Neural progenitor cell (in vitro differentiated cells): ENCODE results near the gene ZNF354B. TPM values are rescaled to one million over a fixed set of nuclear protein-coding genes. Genes with fewer than 3 reads are reported as not detected.
"Not testable (repeated sequence)": the region's sequence is repeated elsewhere in the genome, so short reads cannot be mapped to it uniquely, and the experiment has no call there.

Experiments
- DNase-seq: peaks from one replicate; pipeline ENCODE4 v3.0.0-alpha.2; 2016; ENCODE audit warnings: low spot score
- H2AFZ ChIP-seq: fragments of 200-600 bp; sonication (generic); replicated peaks from 2 replicates; pipeline ENCODE4 v1.6.1; 2016; ENCODE audit warnings: antibody characterized with exemption
- H3F3A ChIP-seq: fragments of 200-600 bp; sonication (generic); 2 replicates; pipeline ENCODE4 v1.6.1; 2016; ENCODE audit warnings: antibody characterized with exemption, low read depth
- H3K27ac ChIP-seq: fragments of 200-600 bp; sonication (generic); 2 replicates; pipeline ENCODE4 v1.5.1; 2016; ENCODE audit warnings: mild to moderate bottlenecking
- H3K27me3 ChIP-seq: fragments of 200-600 bp; sonication (generic); 2 replicates; pipeline ENCODE4 v1.6.1; 2016; ENCODE audit warnings: mild to moderate bottlenecking, moderate library complexity
- H3K36me3 ChIP-seq: fragments of 200-600 bp; sonication (generic); 2 replicates; pipeline ENCODE4 v1.5.1; 2016
- H3K4me1 ChIP-seq: fragments of 200-600 bp; sonication (generic); 2 replicates; pipeline ENCODE4 v1.6.1; 2016; ENCODE audit warnings: mixed run types
- H3K4me2 ChIP-seq: fragments of 200-600 bp; sonication (generic); 2 replicates; pipeline ENCODE4 v1.6.1; 2016
- H3K4me3 ChIP-seq: fragments of 200-600 bp; sonication (generic); 2 replicates; pipeline ENCODE4 v1.5.1; 2016
- H3K79me2 ChIP-seq: fragments of 200-600 bp; sonication (generic); 2 replicates; pipeline ENCODE4 v1.6.1; 2016; ENCODE audit warnings: low read depth
- H3K9ac ChIP-seq: fragments of 200-600 bp; sonication (generic); 2 replicates; pipeline ENCODE4 v1.6.1; 2016
- H3K9me3 ChIP-seq: fragments of 200-600 bp; sonication (generic); 2 replicates; pipeline ENCODE4 v1.5.1; 2016; ENCODE audit warnings: low read depth
- H4K20me1 ChIP-seq: fragments of 200-600 bp; sonication (generic); 2 replicates; pipeline ENCODE4 v1.6.1; 2016; ENCODE audit warnings: low read depth
- H3K27ac Mint-ChIP-seq: 3 replicates; pipeline ENCODE4 v1.8.0; 2021; ENCODE audit warnings: mixed read lengths
- H3K27me3 Mint-ChIP-seq: 2 replicates; pipeline ENCODE4 v1.8.0; 2022; ENCODE audit warnings: low read depth, mild to moderate bottlenecking, inconsistent platforms, moderate library complexity, mixed read lengths; ENCODE audit not compliant: insufficient read depth
- H3K36me3 Mint-ChIP-seq: 3 replicates; pipeline ENCODE4 v1.8.0; 2021; ENCODE audit warnings: mixed read lengths
- H3K4me1 Mint-ChIP-seq: 3 replicates; pipeline ENCODE4 v1.8.0; 2021; ENCODE audit warnings: mixed read lengths
- H3K4me3 Mint-ChIP-seq: 3 replicates; pipeline ENCODE4 v1.8.0; 2021; ENCODE audit warnings: mild to moderate bottlenecking, moderate library complexity, mixed read lengths
- H3K9me3 Mint-ChIP-seq: 3 replicates; pipeline ENCODE4 v1.8.0; 2020; ENCODE audit warnings: mixed read lengths
- CTCF ChIP-seq: fragments of 200-600 bp; sonication (generic); IDR thresholded peaks from 2 replicates; pipeline ENCODE4 v1.5.1; 2017; ENCODE audit warnings: antibody characterized with exemption, mild to moderate bottlenecking
- EZH2 ChIP-seq: fragments of 200-600 bp; sonication (generic); IDR thresholded peaks from 2 replicates; pipeline ENCODE4 v1.6.1; 2017; ENCODE audit warnings: antibody characterized with exemption, mild to moderate bottlenecking, moderate library complexity
- EZH2phosphoT487 ChIP-seq: fragments of 200-600 bp; sonication (generic); IDR thresholded peaks from 2 replicates; pipeline ENCODE4 v1.6.1; 2017; ENCODE audit warnings: antibody characterized with exemption
- total RNA-seq: library from RNA; depleted of rRNA; stranded (reverse); fragments of >200 nt; gene quantifications from 2 replicates; pipeline ENCODE4 v1.2.3, GENCODE V29; 2015; ENCODE audit warnings: low replicate concordance

Gene ZNF354B
- total RNA-seq, 1 donor from 2014 or later: 31.3 TPM

DNA sequence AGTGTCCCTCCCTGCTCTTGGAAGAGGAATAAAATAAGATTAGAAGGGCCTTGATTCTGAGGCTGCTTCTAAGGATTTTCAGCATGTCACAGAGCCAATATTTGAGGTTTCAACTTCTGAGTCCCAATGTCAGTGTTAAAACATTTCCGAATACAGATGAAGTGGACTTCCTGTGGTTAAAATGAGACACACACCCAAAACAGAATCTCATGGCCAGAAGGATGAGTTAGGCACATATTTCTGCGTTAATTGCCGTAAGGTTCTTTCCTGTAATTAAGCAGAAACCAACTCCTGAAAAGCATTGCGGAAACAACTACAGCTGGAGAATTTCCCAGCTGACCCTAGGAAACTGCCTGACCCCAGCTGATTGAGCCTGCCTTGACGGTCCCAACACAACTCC lies 10.4 kb upstream of the ZNF354B start:
- Histone ChIP-seq H3K9me3 (no peaks in the 10 kb centered on the region), H3K27ac (no peak overlapping the region), H2AFZ (no peak overlapping the region), H3K36me3 (no peaks in the 10 kb centered on the region), H3K4me2 (no peak overlapping the region), H3F3A (no peaks in the 10 kb centered on the region), H4K20me1 (no peaks in the 10 kb centered on the region), H3K4me1 (no peaks in the 10 kb centered on the region), H3K4me3 (no peak overlapping the region), H3K79me2 (no peaks in the 10 kb centered on the region), H3K27me3 (no peaks in the 10 kb centered on the region), H3K9ac (no peak overlapping the region)
- TF ChIP-seq EZH2 (no peak), EZH2phosphoT487 (no peak), CTCF (no peak)
- Mint-ChIP-seq H3K27ac (no peak overlapping the region), H3K9me3 (peaks cover 18% of the 10 kb centered on the region), H3K4me1 (no peaks in the 10 kb centered on the region), H3K27me3 (peaks cover 6% of the 10 kb centered on the region), H3K4me3 (no peak overlapping the region), H3K36me3 (peaks cover 3% of the 10 kb centered on the region)
- no peak for DNase-seq

GRCh38 chr5:178851951-178852350 lies 7.8 kb upstream of the ZNF354B start:
- no peak for DNase-seq
- Histone ChIP-seq H3K9me3 (no peaks in the 10 kb centered on the region), H3F3A (no peaks in the 10 kb centered on the region), H3K4me3 (no peak overlapping the region), H3K4me2 (no peak overlapping the region), H3K27ac (no peak overlapping the region), H3K79me2 (no peaks in the 10 kb centered on the region), H2AFZ (no peak overlapping the region), H3K9ac (no peak overlapping the region), H3K36me3 (no peaks in the 10 kb centered on the region), H3K27me3 (no peaks in the 10 kb centered on the region), H4K20me1 (no peaks in the 10 kb centered on the region), H3K4me1 (no peaks in the 10 kb centered on the region)
- peaks cover 3% of the 10 kb centered on the region for H3K36me3 Mint-ChIP-seq
- TF ChIP-seq EZH2: no peak
- TF ChIP-seq CTCF: no peak
- no peak for TF ChIP-seq EZH2phosphoT487
- H3K27ac Mint-ChIP-seq: no peak overlapping the region
- peaks cover 5% of the 10 kb centered on the region for H3K27me3 Mint-ChIP-seq
- H3K4me3 Mint-ChIP-seq: no peak overlapping the region
- peaks cover 15% of the 10 kb centered on the region for H3K9me3 Mint-ChIP-seq
- no peaks in the 10 kb centered on the region for H3K4me1 Mint-ChIP-seq

DNA sequence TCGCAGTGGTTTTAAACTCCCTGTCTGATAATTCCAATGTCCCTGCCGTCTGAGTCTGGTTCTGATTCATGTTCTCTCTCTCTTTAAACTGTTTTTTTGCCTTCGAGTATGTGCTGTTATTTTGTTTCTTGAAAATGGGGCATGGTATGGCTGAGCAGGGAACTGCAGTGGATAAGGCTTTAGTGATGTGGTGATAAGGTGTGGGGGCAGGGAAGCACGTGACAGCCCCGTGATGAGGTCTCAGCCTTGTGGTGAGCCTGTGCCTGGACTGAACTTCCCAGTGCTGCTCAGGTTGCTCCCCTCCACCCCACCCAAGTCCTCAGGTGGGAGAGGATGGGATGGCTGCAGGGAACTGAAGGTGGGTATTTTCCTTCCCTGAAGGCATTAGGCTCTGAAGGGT lies 5.5 kb upstream of the ZNF354B start:
- Histone ChIP-seq H3K9me3 (no peaks in the 10 kb centered on the region), H4K20me1 (no peaks in the 10 kb centered on the region), H3K27me3 (no peaks in the 10 kb centered on the region), H3F3A (no peaks in the 10 kb centered on the region), H3K4me2 (no peak overlapping the region), H2AFZ (no peak overlapping the region), H3K9ac (no peak overlapping the region), H3K4me3 (no peak overlapping the region), H3K36me3 (no peaks in the 10 kb centered on the region), H3K27ac (no peak overlapping the region), H3K4me1 (no peaks in the 10 kb centered on the region), H3K79me2 (no peaks in the 10 kb centered on the region)
- Mint-ChIP-seq H3K27ac (no peak overlapping the region), H3K27me3 (peaks cover 5% of the 10 kb centered on the region), H3K4me1 (no peaks in the 10 kb centered on the region), H3K9me3 (peaks cover 25% of the 10 kb centered on the region), H3K4me3 (no peak overlapping the region), H3K36me3 (peaks cover 9% of the 10 kb centered on the region)
- TF ChIP-seq EZH2phosphoT487 (no peak), EZH2 (no peak), CTCF (no peak)
- no peak for DNase-seq

DNA sequence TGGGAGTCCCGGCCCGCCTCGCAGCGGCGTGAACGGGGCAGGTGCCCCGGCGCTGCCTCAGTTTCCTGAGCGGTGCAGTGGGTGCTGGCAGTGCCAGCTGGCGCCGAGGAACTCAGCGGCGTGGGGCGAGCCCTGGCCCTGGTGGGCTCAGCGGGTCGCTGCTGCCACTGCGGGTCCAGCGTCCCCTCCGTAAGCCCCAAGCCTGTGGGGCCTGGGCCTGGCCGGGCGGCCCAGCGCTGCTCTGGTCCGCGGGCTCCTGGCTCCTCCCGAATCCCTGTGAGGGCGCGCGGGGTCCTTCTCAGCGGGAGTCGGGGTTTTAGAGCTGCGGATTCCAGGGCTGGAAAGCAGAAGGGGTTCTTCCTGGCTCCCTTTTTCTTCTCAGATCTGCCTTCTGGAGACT lies 862 bp downstream of the ZNF354B start:
- not testable (repeated sequence) for H3F3A ChIP-seq, H3K4me1 ChIP-seq, DNase-seq, H2AFZ ChIP-seq, H3K27me3 Mint-ChIP-seq, H3K27me3 ChIP-seq, H3K9ac ChIP-seq, H3K36me3 ChIP-seq, H4K20me1 ChIP-seq, H3K9me3 ChIP-seq, H3K4me3 Mint-ChIP-seq, H3K27ac ChIP-seq, H3K27ac Mint-ChIP-seq
- Histone ChIP-seq H3K4me2 (peak overlapping the region; percentile 85), H3K4me3 (peak overlapping the region; percentile 69), H3K79me2 (peaks cover 14% of the 10 kb centered on the region)
- Mint-ChIP-seq H3K9me3 (peaks cover 41% of the 10 kb centered on the region), H3K36me3 (peaks cover 36% of the 10 kb centered on the region), H3K4me1 (peaks cover 11% of the 10 kb centered on the region)
